Activated T-helper 1 cell treated with anti-CD3 and anti-CD28 coated beads, Interleukin-2, amount 50 U/mL, for 16 hours (primary cell): ENCODE measurements around the gene RAPGEF5.

Experiments
- DNase-seq, 2 donors: peaks; one replicate each; pipeline ENCODE4 v3.0.0-alpha.2; 2020; ENCODE audit warnings: low read depth in 1 of 2, low spot score in 1 of 2

Gene RAPGEF5

DNA sequence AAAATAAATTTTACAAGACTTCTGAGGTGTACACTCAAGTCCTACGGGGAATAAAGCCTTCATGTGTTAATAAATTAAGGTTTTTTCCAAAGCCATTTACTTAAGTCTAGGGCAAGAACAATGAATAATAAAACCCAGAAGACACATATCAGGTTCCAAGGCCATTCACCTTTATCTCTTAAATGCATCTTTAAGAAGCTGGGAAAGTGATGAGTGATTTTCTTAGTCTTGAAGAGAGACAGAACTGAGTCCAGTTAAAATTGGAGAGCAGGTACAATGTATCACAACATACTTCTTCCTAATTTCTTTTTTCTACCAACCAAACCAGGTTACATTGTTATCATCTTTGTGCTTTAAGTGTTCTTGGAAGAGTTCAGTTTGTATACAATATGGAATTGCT is 189.5 kb downstream of the RAPGEF5 start:
- DNase-seq, result no peak

- no peak for DNase-seq
Observed at GRCh38 chr7:22166928-22167327, 190.0 kb downstream of the RAPGEF5 start.

- no peak for DNase-seq
Observed at GRCh38 chr7:22159341-22159740, 197.6 kb downstream of the RAPGEF5 start.

DNA sequence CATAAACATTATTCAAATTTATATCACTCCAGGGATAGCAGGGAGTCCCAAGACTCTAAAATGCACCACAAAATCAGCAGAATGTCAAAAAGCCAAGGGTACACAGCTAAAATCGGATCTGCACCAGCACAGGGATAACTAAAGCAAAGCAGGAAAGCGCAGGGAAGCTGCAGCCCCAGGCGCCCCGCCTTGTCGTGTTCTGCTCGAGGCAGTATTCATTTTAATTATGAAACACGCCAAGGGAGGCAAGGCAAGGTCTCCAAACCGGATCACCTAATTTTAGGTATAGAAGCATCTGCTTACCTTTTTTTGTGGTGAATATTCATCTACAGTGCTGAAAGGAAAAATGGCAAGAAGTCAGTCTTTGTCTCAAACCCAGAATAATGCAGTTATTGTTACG is 199.4 kb downstream of the RAPGEF5 start:
- DNase-seq, result no peak

- DNase-seq, result no peak
Observed at GRCh38 chr7:22156205-22156604, 200.7 kb downstream of the RAPGEF5 start.

DNA sequence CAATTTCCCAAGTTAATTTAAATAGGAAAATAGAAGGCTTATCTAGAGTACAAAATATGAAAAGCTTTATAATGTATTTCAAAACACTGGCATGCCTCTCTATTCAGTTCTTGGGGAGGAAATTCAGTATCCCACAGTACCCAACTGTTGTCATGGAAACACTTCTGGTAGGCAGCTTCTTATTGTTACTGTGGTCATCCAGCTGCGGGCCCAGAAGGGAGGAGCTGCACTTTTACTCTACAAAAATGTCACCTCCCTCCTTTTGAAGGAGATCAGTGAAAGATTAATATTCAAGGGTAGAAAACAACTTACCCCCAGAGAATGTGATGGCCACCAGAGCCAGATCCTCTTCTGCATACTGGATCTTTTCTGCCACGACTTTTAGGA is 202.8 kb downstream of the RAPGEF5 start:
- no peak for DNase-seq

GRCh38 chr7:22153432-22154142 is 203.4 kb downstream of the RAPGEF5 start:
- DNase-seq, result no peak

DNA sequence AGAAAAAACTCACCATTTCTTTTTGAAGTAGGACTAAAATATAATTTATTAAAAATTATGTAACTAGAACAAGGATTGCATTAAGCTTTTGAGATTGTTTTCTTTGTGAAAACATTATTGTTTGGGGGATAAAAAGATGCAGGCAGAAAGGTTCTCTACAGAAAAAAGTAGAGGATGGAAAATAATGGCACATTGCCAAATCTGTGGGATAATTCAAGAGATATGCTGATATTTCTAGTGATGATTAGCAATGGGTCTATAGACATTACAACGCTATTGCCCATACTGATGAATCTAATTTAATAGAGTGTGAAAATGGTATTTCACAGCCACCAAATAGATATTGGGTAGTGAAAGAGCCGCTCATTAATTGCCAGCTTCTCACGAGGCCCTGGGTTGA is 204.3 kb downstream of the RAPGEF5 start:
- DNase-seq, result no peak

- DNase-seq, result no peak
Observed at GRCh38 chr7:22151901-22152300, 205.1 kb downstream of the RAPGEF5 start.

- no peak for DNase-seq
Observed at GRCh38 chr7:22150221-22150620, 206.7 kb downstream of the RAPGEF5 start.

- DNase-seq, result no peak
Observed at GRCh38 chr7:22147868-22148267, 209.1 kb downstream of the RAPGEF5 start.

GRCh38 chr7:22146961-22147512 is 209.9 kb downstream of the RAPGEF5 start:
- DNase-seq, result no peak

- DNase-seq, result no peak
Observed at GRCh38 chr7:22144950-22145349, 212.0 kb downstream of the RAPGEF5 start.

DNA sequence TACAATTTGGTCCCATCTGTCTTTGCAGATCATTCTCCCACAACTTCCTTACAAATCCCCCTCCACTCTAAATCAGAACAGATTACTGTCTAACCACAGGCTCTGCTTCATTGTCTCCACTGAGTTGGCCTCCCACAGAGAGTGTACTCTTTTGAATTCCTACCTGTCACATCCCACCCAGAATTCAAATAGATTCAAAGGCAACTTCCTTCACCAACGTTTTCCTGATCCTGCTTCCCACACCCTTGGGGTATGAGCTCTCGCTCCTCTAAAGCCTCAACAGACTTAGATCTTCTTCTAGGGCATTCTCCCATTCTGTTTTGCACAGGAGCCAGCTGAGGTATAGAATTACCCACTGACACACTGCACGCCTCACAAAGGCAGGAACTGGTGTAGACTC is 213.5 kb downstream of the RAPGEF5 start:
- no peak for DNase-seq

DNA sequence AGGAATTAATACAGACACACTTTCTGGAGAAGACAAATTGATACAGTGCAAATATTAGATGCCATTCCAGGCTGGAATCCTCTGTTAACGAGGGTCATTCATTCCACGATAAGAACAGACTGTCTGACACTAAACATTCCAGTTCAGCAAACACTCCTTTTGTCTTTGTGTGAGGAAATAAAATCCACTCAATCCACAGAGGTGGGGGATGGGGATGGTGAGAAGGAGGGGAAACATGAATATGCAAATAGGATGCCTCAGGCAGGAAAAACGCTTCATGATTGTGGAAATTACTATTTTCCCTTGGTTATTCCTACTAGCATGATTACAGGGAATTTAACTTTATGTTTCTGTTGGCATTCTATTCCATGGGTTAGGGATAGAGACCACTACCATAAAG is 214.4 kb downstream of the RAPGEF5 start:
- no peak for DNase-seq

GRCh38 chr7:22141355-22141754 is 215.6 kb downstream of the RAPGEF5 start:
- no peak for DNase-seq

DNA sequence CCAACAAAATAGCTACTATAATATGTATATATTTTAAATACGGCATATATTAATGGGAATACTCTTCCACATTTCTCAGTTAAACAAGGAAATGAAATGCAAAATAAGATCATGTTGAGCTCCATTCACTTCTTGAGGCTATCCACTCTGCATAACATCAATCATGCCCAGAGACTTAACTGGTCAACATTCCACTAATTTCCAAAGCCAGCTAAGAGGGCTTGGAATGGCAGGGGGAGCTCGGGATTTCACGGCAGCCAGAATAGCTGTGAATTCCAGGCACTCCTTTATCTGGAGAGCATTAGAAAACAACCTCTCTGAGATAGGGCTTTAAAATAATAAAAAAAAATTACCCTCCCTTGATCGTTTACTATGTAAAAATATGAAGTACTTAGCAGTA is 216.4 kb downstream of the RAPGEF5 start:
- no peak for DNase-seq

GRCh38 chr7:22138886-22139285 is 218.1 kb downstream of the RAPGEF5 start:
- DNase-seq, result no peak

- no peak for DNase-seq
Observed at GRCh38 chr7:22138106-22138505, 218.8 kb downstream of the RAPGEF5 start.

GRCh38 chr7:22137466-22137865 is 219.5 kb downstream of the RAPGEF5 start:
- no peak for DNase-seq

- DNase-seq, result no peak
Observed at GRCh38 chr7:22137026-22137425, 219.9 kb downstream of the RAPGEF5 start.

GRCh38 chr7:22129819-22130580 is 227.0 kb downstream of the RAPGEF5 start:
- DNase-seq, result no peak
